Loucy (cell line): Measurements from ENCODE around the gene DEK.

Experiments used
- H2AFZ ChIP-seq: fragments of 200-600 bp; sonication (generic); 2 replicates; pipeline ENCODE4 v1.6.0; 2016; ENCODE audit warnings: antibody characterized with exemption, mild to moderate bottlenecking, low read length, moderate library complexity
- H3F3A ChIP-seq: fragments of 200-600 bp; 2 replicates; pipeline ENCODE4 v1.6.0; 2016; ENCODE audit warnings: antibody characterized with exemption, low read depth, mild to moderate bottlenecking
- H3K27me3 ChIP-seq: fragments of 200-600 bp; sonication (generic); 2 replicates; pipeline ENCODE4 v1.6.1; 2014; ENCODE audit warnings: low read length, mild to moderate bottlenecking; ENCODE audit not compliant: insufficient read depth, poor library complexity, severe bottlenecking
- H3K36me3 ChIP-seq: fragments of 200-600 bp; sonication (generic); 2 replicates; pipeline ENCODE4 v1.6.1; 2016; ENCODE audit warnings: low read length; ENCODE audit not compliant: insufficient read depth
- H3K4me1 ChIP-seq: fragments of 200-600 bp; sonication (generic); 2 replicates; pipeline ENCODE4 v1.5.1; 2014; ENCODE audit warnings: low read length, mild to moderate bottlenecking; ENCODE audit not compliant: insufficient read depth, poor library complexity, severe bottlenecking
- H3K4me2 ChIP-seq: fragments of 200-600 bp; sonication (generic); 2 replicates; pipeline ENCODE4 v1.6.0; 2014; ENCODE audit warnings: antibody characterized with exemption, low read length, low read depth, mild to moderate bottlenecking; ENCODE audit not compliant: poor library complexity, severe bottlenecking
- H3K4me3 ChIP-seq: fragments of 200-600 bp; sonication (generic); 2 replicates; pipeline ENCODE4 v1.5.1; 2014; ENCODE audit warnings: low read length, mild to moderate bottlenecking, mixed read lengths; ENCODE audit not compliant: poor library complexity, severe bottlenecking
- H3K79me2 ChIP-seq: fragments of 200-600 bp; sonication (generic); 2 replicates; pipeline ENCODE4 v1.6.1; 2014; ENCODE audit warnings: low read length; ENCODE audit not compliant: insufficient read depth
- H3K9ac ChIP-seq: fragments of 200-600 bp; sonication (generic); 2 replicates; pipeline ENCODE4 v1.6.0; 2014; ENCODE audit warnings: mild to moderate bottlenecking, low read depth, low read length, moderate library complexity; ENCODE audit not compliant: poor library complexity, severe bottlenecking
- H3K9me2 ChIP-seq: fragments of 200-600 bp; sonication (generic); replicated peaks from 2 replicates; pipeline ENCODE4 v1.6.1; 2016; ENCODE audit warnings: low read depth, low read length, mixed read lengths
- H3K9me3 ChIP-seq: fragments of 200-600 bp; sonication (generic); 2 replicates; pipeline ENCODE4 v1.6.1; 2014; ENCODE audit warnings: mild to moderate bottlenecking, antibody characterized with exemption, low read length, low read depth; ENCODE audit not compliant: insufficient read depth
- H4K20me1 ChIP-seq: fragments of 200-600 bp; sonication (generic); 2 replicates; pipeline ENCODE4 v1.6.0; 2014; ENCODE audit warnings: antibody characterized with exemption, low read length, mild to moderate bottlenecking; ENCODE audit not compliant: insufficient read depth, poor library complexity, severe bottlenecking
- EZH2phosphoT487 ChIP-seq: fragments of 200-600 bp; IDR thresholded peaks from 2 replicates; pipeline ENCODE4 v1.6.1; 2018; ENCODE audit warnings: antibody characterized with exemption, mild to moderate bottlenecking, moderate library complexity, borderline replicate concordance
- TF ChIP-seq, protein P1 (sequence below): fragments of 200-600 bp; sonication (generic); conservative IDR thresholded peaks from 2 replicates; pipeline ENCODE4 v1.5.1; 2014; ENCODE audit warnings: mild to moderate bottlenecking, antibody characterized with exemption, low read length

DEK gene

DNA sequence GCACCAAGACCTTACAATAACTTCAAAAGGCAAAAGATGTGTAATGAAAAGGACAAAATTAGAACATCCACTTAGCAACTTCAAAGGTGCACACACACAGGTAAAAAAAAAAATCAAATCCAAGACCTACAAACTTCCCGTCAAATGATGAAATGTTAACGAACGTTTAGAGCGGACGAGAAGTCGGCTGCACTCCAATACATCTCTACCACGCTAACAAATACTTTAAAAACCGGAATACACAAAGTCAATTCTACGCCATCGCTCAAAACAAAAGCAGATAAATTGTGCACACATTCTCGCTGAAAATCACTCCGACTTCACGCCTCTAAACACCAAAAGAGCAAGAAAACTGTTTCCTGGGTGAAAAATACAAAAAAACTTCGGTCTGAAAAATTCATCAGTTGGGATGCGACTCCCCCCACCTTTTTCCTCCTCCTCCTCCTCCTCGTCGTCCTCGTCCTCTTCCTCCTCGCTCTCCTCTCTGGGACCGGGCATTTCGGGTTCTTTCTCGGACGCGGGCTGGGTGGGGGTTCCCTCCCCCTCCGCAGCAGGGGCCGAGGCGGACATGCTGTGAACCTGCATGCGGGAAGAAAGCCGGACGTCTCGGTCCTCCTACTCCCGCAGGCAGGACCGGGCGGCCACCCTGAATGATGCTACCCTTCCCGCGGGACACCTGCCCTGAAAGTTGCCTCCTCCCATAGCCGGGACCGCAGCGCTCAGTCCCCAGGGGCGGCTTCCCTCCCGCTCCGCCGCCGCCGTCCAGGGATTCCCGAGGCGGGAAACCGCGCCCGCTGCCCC, 712 bp downstream of the DEK start:
- TF ChIP-seq EZH2phosphoT487, result no peak
- TF ChIP-seq, protein P1, sequence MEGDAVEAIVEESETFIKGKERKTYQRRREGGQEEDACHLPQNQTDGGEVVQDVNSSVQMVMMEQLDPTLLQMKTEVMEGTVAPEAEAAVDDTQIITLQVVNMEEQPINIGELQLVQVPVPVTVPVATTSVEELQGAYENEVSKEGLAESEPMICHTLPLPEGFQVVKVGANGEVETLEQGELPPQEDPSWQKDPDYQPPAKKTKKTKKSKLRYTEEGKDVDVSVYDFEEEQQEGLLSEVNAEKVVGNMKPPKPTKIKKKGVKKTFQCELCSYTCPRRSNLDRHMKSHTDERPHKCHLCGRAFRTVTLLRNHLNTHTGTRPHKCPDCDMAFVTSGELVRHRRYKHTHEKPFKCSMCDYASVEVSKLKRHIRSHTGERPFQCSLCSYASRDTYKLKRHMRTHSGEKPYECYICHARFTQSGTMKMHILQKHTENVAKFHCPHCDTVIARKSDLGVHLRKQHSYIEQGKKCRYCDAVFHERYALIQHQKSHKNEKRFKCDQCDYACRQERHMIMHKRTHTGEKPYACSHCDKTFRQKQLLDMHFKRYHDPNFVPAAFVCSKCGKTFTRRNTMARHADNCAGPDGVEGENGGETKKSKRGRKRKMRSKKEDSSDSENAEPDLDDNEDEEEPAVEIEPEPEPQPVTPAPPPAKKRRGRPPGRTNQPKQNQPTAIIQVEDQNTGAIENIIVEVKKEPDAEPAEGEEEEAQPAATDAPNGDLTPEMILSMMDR, result no peak
- Histone ChIP-seq H4K20me1 (peaks cover 50% of the 10 kb centered on the region), H3K36me3 (0 out of 2 replicates have a peak, but pooled peaks cover 3% of the 10 kb centered on the region), H3K4me2 (peak overlapping the region; percentile 83), H3K9ac (peak overlapping the region; percentile 97), H3K9me2 (no peaks in the 10 kb centered on the region), H3K4me1 (peaks cover 51% of the 10 kb centered on the region), H3K79me2 (peaks cover 64% of the 10 kb centered on the region), H3K4me3 (peak overlapping the region; percentile 86), H2AFZ (peak overlapping the region; percentile 25), H3K27me3 (peaks cover 28% of the 10 kb centered on the region), H3K9me3 (no peaks in the 10 kb centered on the region; the same call in 1 of the 2 replicates), H3F3A (no peaks in the 10 kb centered on the region)

DNA sequence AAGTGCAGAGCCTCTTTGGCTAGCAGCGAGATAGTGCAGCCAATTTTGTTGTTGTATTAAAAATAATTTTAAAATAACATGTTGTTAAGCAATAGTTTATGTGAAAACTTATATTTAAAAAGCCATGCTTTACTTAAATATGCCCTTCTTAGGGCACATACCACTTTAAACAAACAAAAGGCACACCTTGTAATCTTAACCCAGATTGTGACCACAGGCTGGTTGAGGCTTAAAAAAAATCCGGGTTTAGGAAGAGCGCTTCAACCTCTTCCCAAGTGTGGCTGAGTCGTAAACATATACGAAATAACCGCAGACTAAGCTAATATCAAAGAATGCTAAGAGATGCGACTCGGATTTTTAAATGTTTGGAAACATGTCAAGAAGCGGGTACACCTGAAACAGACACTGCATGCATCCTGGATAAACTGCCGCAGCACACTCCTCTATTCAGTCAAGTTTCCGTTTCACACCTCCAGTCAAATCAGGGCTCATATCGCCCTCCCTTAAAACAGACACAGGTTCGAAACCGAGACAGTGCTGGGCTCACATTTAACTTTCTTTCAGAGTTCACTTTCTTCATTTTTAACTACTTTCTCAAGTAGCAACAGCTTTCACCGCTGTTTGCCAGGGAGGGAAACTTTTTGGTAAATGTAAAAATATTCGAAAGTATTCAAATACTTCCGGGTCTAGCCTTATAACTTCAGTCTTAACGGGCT, 1.5 kb downstream of the DEK start:
- peak overlapping the region; percentile 25 for H2AFZ ChIP-seq
- TF ChIP-seq EZH2phosphoT487, result no peak
- TF ChIP-seq, protein P1, result no peak
- H3K36me3 ChIP-seq, result peaks cover 7% of the 10 kb centered on the region
- H4K20me1 ChIP-seq, result peaks cover 58% of the 10 kb centered on the region
- H3F3A ChIP-seq, result no peaks in the 10 kb centered on the region
- peak overlapping the region; percentile 97 for H3K9ac ChIP-seq
- H3K27me3 ChIP-seq, result peaks cover 22% of the 10 kb centered on the region
- H3K4me3 ChIP-seq, result peak overlapping the region; percentile 86
- H3K4me1 ChIP-seq, result peaks cover 51% of the 10 kb centered on the region
- H3K4me2 ChIP-seq, result peak overlapping the region; percentile 83
- H3K79me2 ChIP-seq, result peaks cover 72% of the 10 kb centered on the region
- H3K9me2 ChIP-seq, result no peaks in the 10 kb centered on the region
- H3K9me3 ChIP-seq, result no peaks in the 10 kb centered on the region; the same call in 1 of the 2 replicates

DNA sequence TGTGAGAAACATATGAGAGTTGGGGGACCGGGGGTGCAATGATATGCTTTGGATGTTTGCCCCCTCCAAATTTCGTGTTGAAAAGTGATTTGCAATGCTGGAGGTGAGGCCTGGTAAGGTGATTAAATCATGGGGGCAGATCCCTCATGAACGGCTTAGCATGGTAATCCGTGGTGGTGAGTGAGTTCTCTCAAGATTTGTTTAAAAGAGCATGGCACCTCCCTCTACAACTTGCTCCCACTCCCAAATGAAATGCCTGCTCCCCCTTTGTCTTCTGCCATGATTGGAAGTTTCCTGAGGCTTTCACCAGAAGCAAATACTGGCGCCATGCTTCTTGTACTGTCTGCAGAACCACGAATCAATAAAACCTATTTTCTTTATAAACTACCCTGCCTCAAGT, 2.5 kb downstream of the DEK start:
- TF ChIP-seq, protein P1, result no peak
- no peak for TF ChIP-seq EZH2phosphoT487
- Histone ChIP-seq H3K36me3 (peaks cover 17% of the 10 kb centered on the region), H3K9me2 (no peaks in the 10 kb centered on the region), H3K9ac (peak overlapping the region; percentile 97), H3K79me2 (peaks cover 81% of the 10 kb centered on the region), H3K4me1 (peaks cover 59% of the 10 kb centered on the region), H3K4me3 (peak overlapping the region; percentile 86), H3F3A (no peaks in the 10 kb centered on the region), H2AFZ (no peak overlapping the region), H3K4me2 (peak overlapping the region; percentile 83), H3K27me3 (peaks cover 13% of the 10 kb centered on the region), H3K9me3 (no peaks in the 10 kb centered on the region; the same call in 1 of the 2 replicates), H4K20me1 (peaks cover 68% of the 10 kb centered on the region)
